GM10266 (cell line): ENCODE measurements around the gene CHCHD4.

Source experiments
- DNase-seq: peaks from one replicate; pipeline ENCODE4 v3.0.0; 2012; ENCODE audit errors: extremely low spot score
- CTCF ChIP-seq: IDR thresholded peaks from 2 replicates; pipeline ENCODE4 v1.5.1; 2012; ENCODE audit warnings: mild to moderate bottlenecking, low read depth; ENCODE audit not compliant: control insufficient read depth, insufficient read depth; ENCODE audit errors: missing control alignments

Gene CHCHD4

GRCh38 chr3:14124615-14125192 lies at the start of gene CHCHD4, which contains the start of gene TMEM43:
Gene CHCHD4, minus strand, starts transcription at chr3:14124870. Its CDS starts 194 bp downstream, at chr3:14124676.
Gene TMEM43, plus strand, starts transcription at chr3:14125052. Its CDS starts 142 bp downstream, at chr3:14125194.
- DNase-seq: peak; percentile 99
- no peak for TF ChIP-seq CTCF

GRCh38 chr3:14172496-14172895 lies 47.8 kb upstream of the CHCHD4 start:
- DNase-seq: no peak
- no peak for TF ChIP-seq CTCF

GRCh38 chr3:14170531-14171159 lies 46.0 kb upstream of the CHCHD4 start:
- DNase-seq: no peak
- TF ChIP-seq CTCF: no peak

- DNase-seq: no peak
- TF ChIP-seq CTCF: no peak
Measured at GRCh38 chr3:14169871-14170270, 45.2 kb upstream of the CHCHD4 start.

- TF ChIP-seq CTCF: no peak
- no peak for DNase-seq
Measured at GRCh38 chr3:14169435-14169834, 44.8 kb upstream of the CHCHD4 start.

DNA sequence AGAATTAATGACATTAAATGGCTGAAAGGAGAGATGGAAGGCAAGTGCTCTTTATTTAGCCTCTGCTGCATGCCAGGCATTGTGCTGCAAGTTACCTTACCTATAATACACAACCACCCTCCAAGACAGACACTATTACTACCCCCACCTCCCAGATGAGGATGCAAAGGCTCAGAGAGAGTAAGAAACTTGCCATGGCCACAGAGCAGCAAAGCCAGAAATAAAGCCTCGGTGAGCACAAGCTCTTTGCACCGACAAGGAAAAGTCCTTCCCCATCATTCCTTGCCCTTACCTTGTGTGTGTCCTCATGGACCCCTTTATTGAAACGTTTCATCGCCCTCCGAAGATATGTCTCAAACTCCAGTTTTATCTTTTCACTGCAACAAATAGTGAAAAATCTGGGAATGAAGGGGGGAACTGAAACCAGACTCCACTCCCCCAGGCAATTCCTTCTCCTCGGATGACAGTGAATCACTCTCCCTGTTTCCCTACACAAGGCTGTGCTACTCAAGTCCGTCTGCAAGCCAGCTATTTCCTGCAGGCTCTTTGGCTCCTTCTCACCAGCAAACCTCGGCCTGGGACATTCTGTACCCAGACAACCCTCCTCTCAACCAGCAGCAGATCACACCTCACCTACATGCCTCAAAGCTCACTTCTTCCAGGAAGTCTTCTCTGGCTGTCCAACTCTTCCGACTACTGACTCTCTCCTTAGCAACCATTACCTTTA lies 42.4 kb upstream of the CHCHD4 start:
- no peak for DNase-seq
- no peak for TF ChIP-seq CTCF

- no peak for TF ChIP-seq CTCF
- DNase-seq: no peak
Measured at GRCh38 chr3:14162178-14162577, 37.5 kb upstream of the CHCHD4 start.
